Superior temporal gyrus (tissue), 1 donor: ENCODE results near the gene ZNF487.
"Not testable (repeated sequence)": the region's sequence is repeated elsewhere in the genome, so short reads cannot be mapped to it uniquely, and the experiment has no call there.

Experiments used
- DNase-seq: peaks from one replicate; pipeline ENCODE4 v3.0.0-alpha.2; 2016; ENCODE audit errors: extremely low spot score

The ZNF487 gene

GRCh38 chr10:43436291-43437140 lies at the start of gene ZNF487:
ZNF487 (plus strand) TSS chr10:43437111; CDS start chr10:43475814, 38,703 bp downstream.
- peak; percentile 88 for DNase-seq

GRCh38 chr10:43387678-43388032 lies 49.3 kb upstream of the ZNF487 start:
- DNase-seq = no peak

- DNase-seq = no peak
These were observed 47.0 kb upstream of the ZNF487 start for GRCh38 chr10:43389867-43390266.

GRCh38 chr10:43390333-43390732 lies 46.6 kb upstream of the ZNF487 start:
- no peak for DNase-seq

- DNase-seq = peak; percentile 88
These were observed 46.2 kb upstream of the ZNF487 start for GRCh38 chr10:43390759-43391158.

GRCh38 chr10:43391496-43391895 lies 45.4 kb upstream of the ZNF487 start:
- DNase-seq = no peak

- no peak for DNase-seq
These were observed 44.2 kb upstream of the ZNF487 start for GRCh38 chr10:43392748-43393147.

- not testable (repeated sequence) for DNase-seq
These were observed 43.7 kb upstream of the ZNF487 start for GRCh38 chr10:43393186-43393585.

GRCh38 chr10:43393606-43394360 lies 43.1 kb upstream of the ZNF487 start:
- no peak for DNase-seq

GRCh38 chr10:43394868-43395267 lies 42.0 kb upstream of the ZNF487 start:
- no peak for DNase-seq

- DNase-seq = no peak
These were observed 41.3 kb upstream of the ZNF487 start for GRCh38 chr10:43395571-43396060.

GRCh38 chr10:43396061-43396927 lies 40.6 kb upstream of the ZNF487 start:
- DNase-seq = no peak

GRCh38 chr10:43396928-43397624 lies 39.8 kb upstream of the ZNF487 start:
- DNase-seq = peak; percentile 81

GRCh38 chr10:43398939-43399319 lies 38.0 kb upstream of the ZNF487 start:
- DNase-seq = no peak

- DNase-seq = no peak
These were observed 37.3 kb upstream of the ZNF487 start for GRCh38 chr10:43399320-43400310.

GRCh38 chr10:43401627-43402026 lies 35.3 kb upstream of the ZNF487 start:
- no peak for DNase-seq

GRCh38 chr10:43402176-43402575 lies 34.7 kb upstream of the ZNF487 start:
- DNase-seq = no peak

GRCh38 chr10:43402880-43403452 lies 33.9 kb upstream of the ZNF487 start:
- DNase-seq = no peak

GRCh38 chr10:43403911-43404703 lies 32.8 kb upstream of the ZNF487 start:
- no peak for DNase-seq
